ENCODE measurements around the gene CHTF18.

CHTF18 gene

GRCh38 chr16:838741-839140 lies 50.3 kb downstream of the CHTF18 start:
- no peak for TF ChIP-seq CTCF (IDR thresholded peaks at IDR 0.05; ENCODE audit: insufficient read depth, missing control alignments)
- DNase-seq (ENCODE audit: insufficient read length, low spot score), result no peak
- no peak for FAIRE-seq

GRCh38 chr16:839643-840408 lies 51.4 kb downstream of the CHTF18 start:
- no peak for TF ChIP-seq CTCF (IDR thresholded peaks at IDR 0.05; ENCODE audit: insufficient read depth, missing control alignments)
- no peak for DNase-seq (ENCODE audit: insufficient read length, low spot score)
- no peak for FAIRE-seq

- FAIRE-seq (no peak), DNase-seq (ENCODE audit: insufficient read length, low spot score) (no peak)
- no peak for TF ChIP-seq CTCF (IDR thresholded peaks at IDR 0.05; ENCODE audit: insufficient read depth, missing control alignments)
Observed at GRCh38 chr16:840561-841454, 52.4 kb downstream of the CHTF18 start.

- FAIRE-seq (no peak), DNase-seq (ENCODE audit: insufficient read length, low spot score) (no peak)
- no peak for TF ChIP-seq CTCF (IDR thresholded peaks at IDR 0.05; ENCODE audit: insufficient read depth, missing control alignments)
Observed at GRCh38 chr16:841455-842060, 53.1 kb downstream of the CHTF18 start.

GRCh38 chr16:842061-842476 lies 53.6 kb downstream of the CHTF18 start:
- DNase-seq (ENCODE audit: insufficient read length, low spot score) (no peak), FAIRE-seq (no peak)
- no peak for TF ChIP-seq CTCF (IDR thresholded peaks at IDR 0.05; ENCODE audit: insufficient read depth, missing control alignments)

GRCh38 chr16:842711-843560 lies 54.5 kb downstream of the CHTF18 start:
- no peak for TF ChIP-seq CTCF (IDR thresholded peaks at IDR 0.05; ENCODE audit: insufficient read depth, missing control alignments)
- DNase-seq (ENCODE audit: insufficient read length, low spot score), result no peak
- no peak for FAIRE-seq

Measured in D721Med (cell line).